Mucosa of descending colon (tissue), 3 donors: ENCODE measurements around the gene IDH3G. TPM values are rescaled to one million over a fixed set of nuclear protein-coding genes. Genes with fewer than 3 reads are reported as not detected.

Experiments used
- ATAC-seq: fragments of 200-7000 bp; cut with Tn5 transposase; one replicate; pipeline ENCODE4 v1.9.1; 2020; ENCODE audit warnings: mild to moderate bottlenecking, moderate library complexity
- DNase-seq, 3 donors: peaks; one replicate each; pipeline ENCODE4 v3.0.0-alpha.2; 2020
- H3K36me3 ChIP-seq: fragments of 200-600 bp; one replicate; pipeline ENCODE4 v1.8.0; 2021; ENCODE audit warnings: low read depth, mild to moderate bottlenecking
- H3K4me1 ChIP-seq: fragments of 200-600 bp; one replicate; pipeline ENCODE4 v1.8.0; 2021; ENCODE audit warnings: low read depth, mild to moderate bottlenecking
- H3K4me3 ChIP-seq: fragments of 200-600 bp; one replicate; pipeline ENCODE4 v1.8.0; 2021; ENCODE audit warnings: mild to moderate bottlenecking
- H3K9me3 ChIP-seq: fragments of 200-600 bp; one replicate; pipeline ENCODE4 v1.8.0; 2021; ENCODE audit warnings: mild to moderate bottlenecking
- intact Hi-C, 2 donors: fragments of 100-400 bp; cut with DNase I in 1 of 2; cut with micrococcal nuclease in 1 of 2; formaldehyde crosslinking; loops; one replicate each; pipeline versions ENCODE4 v1.11.0 to v1.11.1; 2022; cut with DNase I, micrococcal nuclease
- total RNA-seq, 3 donors: library from RNA; stranded (reverse); fragmentation: NEBNext Ultra II Directional in 2 of 3; extraction: Animal tissue kit (Norgen Biotek cat#: 25700) in 2 of 3; gene quantifications; one replicate each; pipeline versions ENCODE4 v1.2.1 to v1.2.4, GENCODE V29; 2021 to 2023
- TF ChIP-seq, protein P1 (sequence below): fragments of 200-600 bp; IDR thresholded peaks from one replicate; pipeline ENCODE4 v1.8.0; 2022; ENCODE audit warnings: antibody characterized with exemption, mild to moderate bottlenecking
- donor health status: DM: no; HTN: no; CAD: no; lungs with moderate emphysema.
- donor health status: DM: no; HTN: no; CAD: no.
- donor health status: DM: no; HTN: yes; CAD: no.

IDH3G gene
- total RNA-seq, 3 donors from 2014 or later = 57.8 to 89.9 (median 79.3) TPM

DNA sequence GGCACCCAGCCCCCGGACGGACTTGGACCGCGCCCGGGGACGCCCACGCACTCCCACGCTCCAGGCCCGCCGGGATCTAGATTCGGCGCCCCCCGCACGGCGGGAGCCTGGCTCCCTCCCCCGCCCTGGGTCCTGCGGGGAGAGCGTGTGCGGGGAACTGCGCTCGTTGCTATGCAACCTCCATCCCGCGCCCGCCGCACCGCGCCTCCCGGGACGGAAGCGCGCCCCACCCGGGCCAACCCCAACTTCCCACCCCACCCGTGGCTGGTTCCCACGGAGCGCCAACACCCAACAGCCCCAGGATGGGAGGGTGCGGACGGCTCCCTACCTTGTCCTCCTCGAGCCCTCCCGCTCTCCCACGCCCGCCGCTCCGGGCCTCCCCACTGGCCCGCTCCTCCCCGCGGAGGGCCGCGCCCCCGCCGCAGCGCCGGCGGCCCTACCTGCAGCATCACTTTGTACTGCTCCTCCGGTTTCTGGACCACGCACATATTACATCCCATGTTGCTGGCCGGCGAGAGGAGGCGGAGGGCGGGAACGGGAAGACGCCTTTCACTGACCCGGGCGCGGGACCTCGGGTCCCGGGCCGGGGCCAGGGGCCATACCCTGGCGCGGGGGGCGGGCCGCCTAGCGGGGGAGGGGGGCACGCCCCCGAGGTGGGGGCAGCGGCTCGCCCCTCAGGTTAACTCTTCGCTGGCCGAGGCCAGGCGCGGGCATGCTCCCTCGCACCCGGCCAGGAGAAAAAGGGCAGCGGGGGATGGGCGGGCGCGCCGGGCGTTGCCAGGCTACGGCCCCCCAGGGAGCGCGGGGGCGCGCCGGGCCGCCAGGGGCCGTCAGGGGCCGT is 35.8 kb upstream of the IDH3G start, which contains the start of gene PDZD4:
TSS of gene PDZD4 (minus strand) at position 746 of the 841 bp plus-strand sequence. CDS start at position 500, 246 bp downstream.
- ATAC-seq (no peak), DNase-seq (no peak)
- intact Hi-C loops = no loop called here
- Histone ChIP-seq H3K4me3 (no peak within 1 kb of the TSS), H3K36me3 (no peaks in the 10 kb centered on the region), H3K4me1 (no peaks in the 10 kb centered on the region), H3K9me3 (no peaks in the 10 kb centered on the region)
- TF ChIP-seq, protein P1, sequence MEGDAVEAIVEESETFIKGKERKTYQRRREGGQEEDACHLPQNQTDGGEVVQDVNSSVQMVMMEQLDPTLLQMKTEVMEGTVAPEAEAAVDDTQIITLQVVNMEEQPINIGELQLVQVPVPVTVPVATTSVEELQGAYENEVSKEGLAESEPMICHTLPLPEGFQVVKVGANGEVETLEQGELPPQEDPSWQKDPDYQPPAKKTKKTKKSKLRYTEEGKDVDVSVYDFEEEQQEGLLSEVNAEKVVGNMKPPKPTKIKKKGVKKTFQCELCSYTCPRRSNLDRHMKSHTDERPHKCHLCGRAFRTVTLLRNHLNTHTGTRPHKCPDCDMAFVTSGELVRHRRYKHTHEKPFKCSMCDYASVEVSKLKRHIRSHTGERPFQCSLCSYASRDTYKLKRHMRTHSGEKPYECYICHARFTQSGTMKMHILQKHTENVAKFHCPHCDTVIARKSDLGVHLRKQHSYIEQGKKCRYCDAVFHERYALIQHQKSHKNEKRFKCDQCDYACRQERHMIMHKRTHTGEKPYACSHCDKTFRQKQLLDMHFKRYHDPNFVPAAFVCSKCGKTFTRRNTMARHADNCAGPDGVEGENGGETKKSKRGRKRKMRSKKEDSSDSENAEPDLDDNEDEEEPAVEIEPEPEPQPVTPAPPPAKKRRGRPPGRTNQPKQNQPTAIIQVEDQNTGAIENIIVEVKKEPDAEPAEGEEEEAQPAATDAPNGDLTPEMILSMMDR = no peak

DNA sequence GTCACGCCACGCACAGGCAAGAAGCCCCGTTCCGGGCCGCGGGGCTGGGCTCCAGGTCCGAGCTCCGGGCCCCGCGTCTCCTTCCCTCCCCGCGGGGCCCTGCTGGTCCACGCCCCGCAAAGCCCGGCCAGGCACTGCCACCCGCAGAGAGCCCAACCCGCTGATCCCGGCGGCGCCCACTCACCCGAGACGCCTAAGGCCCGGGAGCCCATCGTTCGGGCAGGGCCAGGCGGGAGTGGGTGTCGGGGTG is 35.3 kb upstream of the IDH3G start:
- Histone ChIP-seq H3K4me1 (no peaks in the 10 kb centered on the region), H3K36me3 (no peaks in the 10 kb centered on the region), H3K4me3 (no peak overlapping the region), H3K9me3 (no peaks in the 10 kb centered on the region)
- ATAC-seq = no peak
- TF ChIP-seq, protein P1 = no peak
- intact Hi-C loops = no loop called here
- no peak for DNase-seq

DNA sequence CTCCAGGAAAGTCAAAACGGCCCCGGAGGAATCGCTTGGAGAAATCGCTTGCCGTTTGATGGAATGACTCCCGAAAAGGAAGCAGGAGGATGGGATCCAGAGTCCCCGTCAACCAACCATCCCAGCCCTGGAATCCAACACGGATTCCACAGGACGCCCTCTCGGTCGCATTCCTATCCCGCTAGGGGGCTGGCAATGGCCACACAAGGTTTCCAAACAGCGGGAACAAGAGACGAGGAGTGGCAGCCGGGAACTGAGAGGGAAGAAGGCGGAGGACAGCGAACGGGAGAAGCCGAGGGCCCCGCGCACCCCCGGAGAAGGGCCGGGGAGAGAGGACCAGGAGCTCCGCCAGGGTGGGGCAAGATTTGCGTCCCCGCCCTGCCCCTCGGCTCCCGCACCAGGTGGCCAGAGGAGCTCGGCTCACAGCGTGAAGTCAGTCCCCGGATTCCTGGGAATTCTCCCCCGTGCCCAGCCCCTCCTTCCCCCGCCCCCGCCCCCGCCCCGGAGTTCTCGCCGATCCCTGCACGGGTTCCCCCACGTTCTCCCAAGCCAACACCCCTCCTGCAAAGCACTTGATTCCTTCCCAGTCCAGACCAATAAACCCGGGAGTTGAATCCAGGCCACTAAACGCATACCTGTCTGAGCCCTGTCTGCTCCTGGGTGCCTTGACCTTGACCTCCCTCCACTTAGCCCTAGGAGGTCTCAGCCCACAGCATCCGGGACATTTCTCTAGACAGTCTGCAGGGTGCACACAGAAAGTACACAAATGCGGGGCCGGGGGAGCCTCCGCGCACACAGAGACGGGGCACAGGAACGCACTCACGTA is 34.8 kb upstream of the IDH3G start:
- TF ChIP-seq, protein P1 = no peak
- DNase-seq = no peak
- H3K4me1 ChIP-seq = no peaks in the 10 kb centered on the region
- no peak overlapping the region for H3K4me3 ChIP-seq
- ATAC-seq = no peak
- no peaks in the 10 kb centered on the region for H3K36me3 ChIP-seq
- intact Hi-C loops = no loop called here
- H3K9me3 ChIP-seq = no peaks in the 10 kb centered on the region

- no peak for ATAC-seq
- Histone ChIP-seq H3K4me3 (no peak overlapping the region), H3K36me3 (no peaks in the 10 kb centered on the region)
Measured at GRCh38 chrX:153828308-153828707, 34.1 kb upstream of the IDH3G start.

DNA sequence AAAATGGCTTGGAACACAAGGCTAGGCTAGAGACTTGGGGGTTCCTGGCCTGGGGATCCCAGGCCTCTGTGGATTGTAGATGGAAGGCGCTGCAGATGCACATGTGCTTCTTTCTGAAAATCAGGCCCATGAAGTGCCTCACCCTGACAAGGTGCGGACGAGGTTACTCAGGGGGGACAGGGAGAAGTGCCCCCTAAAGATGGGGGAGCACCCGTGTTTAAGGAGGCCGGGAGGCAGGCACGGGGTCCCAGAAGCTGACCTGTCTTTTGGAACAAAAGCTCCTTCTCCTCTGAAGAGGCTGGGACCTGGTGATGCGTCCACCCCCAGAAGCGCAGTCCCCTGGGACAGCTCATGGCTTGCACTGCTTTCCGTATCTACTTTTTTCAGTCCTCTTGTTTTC is 33.7 kb upstream of the IDH3G start:
- intact Hi-C loops = no loop called here
- Histone ChIP-seq H3K4me1 (no peaks in the 10 kb centered on the region), H3K4me3 (no peak overlapping the region), H3K9me3 (no peaks in the 10 kb centered on the region), H3K36me3 (no peaks in the 10 kb centered on the region)
- no peak for DNase-seq
- TF ChIP-seq, protein P1 = no peak
- no peak for ATAC-seq

More at GRCh38 chrX:153828308-153828707, 34.1 kb upstream of the IDH3G start:
- no peak for DNase-seq
- TF ChIP-seq, protein P1 = no peak
- Histone ChIP-seq H3K4me1 (no peaks in the 10 kb centered on the region), H3K9me3 (no peaks in the 10 kb centered on the region)
- intact Hi-C loops = no loop called here
